Bronchial epithelial cell (primary cell): ENCODE results near the gene MELTF. TPM values are rescaled to one million over a fixed set of nuclear protein-coding genes. Genes with fewer than 3 reads are reported as not detected.

Experiments
- DNase-seq: peaks from one replicate; pipeline ENCODE4 v3.0.0-alpha.2; 2010; ENCODE audit warnings: low read depth
- FAIRE-seq: peaks from 2 replicates; lab custom pipeline; 2011; peaks lifted over from hg19 to GRCh38; lab: Jason Lieb, UNC
- H3K27me3 ChIP-seq: 2 replicates; pipeline ENCODE4 v1.5.1; 2011; ENCODE audit warnings: low read length; ENCODE audit not compliant: control insufficient read depth, insufficient read depth
- H3K36me3 ChIP-seq: 2 replicates; pipeline ENCODE4 v1.5.1; 2011; ENCODE audit warnings: low read length; ENCODE audit not compliant: control insufficient read depth, insufficient read depth
- H3K4me3 ChIP-seq: 2 replicates; pipeline ENCODE4 v1.5.1; 2011; ENCODE audit warnings: mild to moderate bottlenecking, low read depth, low read length, control low read depth
- total RNA-seq: library from RNA; depleted of rRNA; stranded (reverse); fragments of >200 nt; gene quantifications from 2 replicates; pipeline ENCODE4 v1.2.1, GENCODE V29; 2014
- TF ChIP-seq, protein P1 (sequence below): IDR thresholded peaks from 2 replicates; pipeline ENCODE4 v1.5.1; 2011; ENCODE audit warnings: mild to moderate bottlenecking, moderate library complexity, low read length, control low read depth, inconsistent platforms; ENCODE audit not compliant: insufficient read depth, severe bottlenecking

The MELTF gene
- total RNA-seq, 1 donor from 2014 or later, result 2.1 TPM

GRCh38 chr3:196985298-196985697 lies 44.3 kb downstream of the MELTF start:
- TF ChIP-seq, protein P1, sequence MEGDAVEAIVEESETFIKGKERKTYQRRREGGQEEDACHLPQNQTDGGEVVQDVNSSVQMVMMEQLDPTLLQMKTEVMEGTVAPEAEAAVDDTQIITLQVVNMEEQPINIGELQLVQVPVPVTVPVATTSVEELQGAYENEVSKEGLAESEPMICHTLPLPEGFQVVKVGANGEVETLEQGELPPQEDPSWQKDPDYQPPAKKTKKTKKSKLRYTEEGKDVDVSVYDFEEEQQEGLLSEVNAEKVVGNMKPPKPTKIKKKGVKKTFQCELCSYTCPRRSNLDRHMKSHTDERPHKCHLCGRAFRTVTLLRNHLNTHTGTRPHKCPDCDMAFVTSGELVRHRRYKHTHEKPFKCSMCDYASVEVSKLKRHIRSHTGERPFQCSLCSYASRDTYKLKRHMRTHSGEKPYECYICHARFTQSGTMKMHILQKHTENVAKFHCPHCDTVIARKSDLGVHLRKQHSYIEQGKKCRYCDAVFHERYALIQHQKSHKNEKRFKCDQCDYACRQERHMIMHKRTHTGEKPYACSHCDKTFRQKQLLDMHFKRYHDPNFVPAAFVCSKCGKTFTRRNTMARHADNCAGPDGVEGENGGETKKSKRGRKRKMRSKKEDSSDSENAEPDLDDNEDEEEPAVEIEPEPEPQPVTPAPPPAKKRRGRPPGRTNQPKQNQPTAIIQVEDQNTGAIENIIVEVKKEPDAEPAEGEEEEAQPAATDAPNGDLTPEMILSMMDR, result no peak
- no peak for DNase-seq
- no peak for FAIRE-seq

DNA sequence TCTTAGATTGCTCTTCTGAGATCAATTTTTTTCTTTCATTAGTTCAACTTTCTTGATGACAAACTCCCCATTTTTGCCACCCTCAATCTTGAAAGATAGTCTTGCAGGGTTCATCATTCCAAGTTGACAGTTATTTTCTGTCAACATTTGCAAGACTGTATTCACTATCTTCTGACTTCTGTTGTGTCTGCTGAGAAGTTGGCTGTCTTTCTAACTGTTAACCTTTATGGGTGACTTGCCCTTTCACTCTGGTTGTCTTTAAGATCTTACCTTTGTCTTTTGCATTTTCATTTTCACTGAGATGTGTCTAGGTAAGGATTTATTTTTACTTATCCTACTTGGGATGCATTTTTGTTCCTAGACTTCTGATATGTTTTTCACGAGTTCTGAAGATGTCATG lies 46.4 kb downstream of the MELTF start:
- Histone ChIP-seq H3K4me3 (no peak overlapping the region), H3K27me3 (no peaks in the 10 kb centered on the region), H3K36me3 (no peaks in the 10 kb centered on the region)
- TF ChIP-seq, protein P1, result no peak
- DNase-seq (no peak), FAIRE-seq (no peak)

More at GRCh38 chr3:196985298-196985697, 44.3 kb downstream of the MELTF start:
- no peak overlapping the region for H3K4me3 ChIP-seq
- H3K36me3 ChIP-seq, result no peaks in the 10 kb centered on the region
- H3K27me3 ChIP-seq, result no peaks in the 10 kb centered on the region

GRCh38 chr3:196981657-196982056 lies 48.0 kb downstream of the MELTF start:
- Histone ChIP-seq H3K4me3 (no peak overlapping the region), H3K27me3 (no peaks in the 10 kb centered on the region), H3K36me3 (no peaks in the 10 kb centered on the region)
- DNase-seq, result no peak
- FAIRE-seq, result no peak
- TF ChIP-seq, protein P1, result no peak

GRCh38 chr3:196979545-196979944 lies 50.1 kb downstream of the MELTF start:
- H3K36me3 ChIP-seq, result no peaks in the 10 kb centered on the region
- FAIRE-seq (no peak), DNase-seq (no peak)
- no peaks in the 10 kb centered on the region for H3K27me3 ChIP-seq
- H3K4me3 ChIP-seq, result no peak overlapping the region
- TF ChIP-seq, protein P1, result no peak

GRCh38 chr3:196976941-196977340 lies 52.7 kb downstream of the MELTF start:
- DNase-seq (no peak), FAIRE-seq (no peak)
- TF ChIP-seq, protein P1, result no peak
- H3K27me3 ChIP-seq, result no peaks in the 10 kb centered on the region
- H3K36me3 ChIP-seq, result no peaks in the 10 kb centered on the region
- H3K4me3 ChIP-seq, result no peak overlapping the region

GRCh38 chr3:196975349-196975748 lies 54.3 kb downstream of the MELTF start:
- H3K27me3 ChIP-seq, result no peaks in the 10 kb centered on the region
- FAIRE-seq (no peak), DNase-seq (no peak)

More at GRCh38 chr3:196975349-196975748, 54.3 kb downstream of the MELTF start:
- TF ChIP-seq, protein P1, result no peak
- Histone ChIP-seq H3K36me3 (no peaks in the 10 kb centered on the region), H3K4me3 (no peak overlapping the region)
